ENCODE results near the gene TEDC1. TPM values are rescaled to one million over a fixed set of nuclear protein-coding genes. Genes with fewer than 3 reads are reported as not detected.

Gene TEDC1
- total RNA-seq, 4 donors from 2014 or later: 2.8 to 16.9 (median 5.4) TPM

DNA sequence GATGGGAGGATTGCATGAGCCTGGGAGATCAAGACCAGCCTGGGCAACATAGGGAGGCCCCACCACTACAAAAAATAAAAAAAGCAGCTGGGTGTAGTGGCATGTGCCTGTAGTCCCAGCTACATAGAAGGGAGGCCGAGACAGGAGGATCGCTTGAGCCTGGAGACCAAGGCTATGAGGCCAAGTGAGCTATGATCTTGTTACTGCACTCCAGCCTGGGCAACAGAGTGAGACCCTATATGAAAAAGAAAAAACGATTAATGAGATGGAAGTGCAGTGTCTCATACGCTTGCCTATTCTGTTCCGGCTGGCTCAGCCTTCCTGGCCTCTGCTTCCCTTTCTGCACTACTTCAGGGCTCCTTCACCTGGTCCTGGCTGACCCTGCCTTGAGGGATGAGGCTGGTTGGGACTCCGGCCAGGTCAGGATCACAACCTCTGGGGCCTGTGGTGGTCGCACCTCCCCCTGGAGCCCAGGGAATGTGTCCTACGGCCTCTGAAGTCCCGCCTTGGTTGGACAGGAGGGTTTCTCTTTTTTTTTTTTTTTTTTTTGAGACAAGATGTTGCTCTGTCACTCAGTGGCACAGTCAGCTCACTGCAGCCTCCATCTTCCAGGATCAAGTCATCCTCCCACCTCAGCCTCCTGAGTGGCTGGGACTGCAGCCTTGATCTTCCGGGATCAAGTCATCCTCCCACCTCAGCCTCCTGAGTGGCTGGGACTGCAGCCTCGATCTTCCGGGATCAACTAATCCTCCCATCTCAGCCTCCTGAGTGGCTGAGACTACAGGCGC, 10.7 kb downstream of the TEDC1 start:
- WGBS, 2 donors: 83 to 87% methylated on average over 13 of the region's 13 CpGs
- DNase-seq (ENCODE audit: low spot score in 2 of 2): peak in 1 of 2 donors; percentile 84

DNA sequence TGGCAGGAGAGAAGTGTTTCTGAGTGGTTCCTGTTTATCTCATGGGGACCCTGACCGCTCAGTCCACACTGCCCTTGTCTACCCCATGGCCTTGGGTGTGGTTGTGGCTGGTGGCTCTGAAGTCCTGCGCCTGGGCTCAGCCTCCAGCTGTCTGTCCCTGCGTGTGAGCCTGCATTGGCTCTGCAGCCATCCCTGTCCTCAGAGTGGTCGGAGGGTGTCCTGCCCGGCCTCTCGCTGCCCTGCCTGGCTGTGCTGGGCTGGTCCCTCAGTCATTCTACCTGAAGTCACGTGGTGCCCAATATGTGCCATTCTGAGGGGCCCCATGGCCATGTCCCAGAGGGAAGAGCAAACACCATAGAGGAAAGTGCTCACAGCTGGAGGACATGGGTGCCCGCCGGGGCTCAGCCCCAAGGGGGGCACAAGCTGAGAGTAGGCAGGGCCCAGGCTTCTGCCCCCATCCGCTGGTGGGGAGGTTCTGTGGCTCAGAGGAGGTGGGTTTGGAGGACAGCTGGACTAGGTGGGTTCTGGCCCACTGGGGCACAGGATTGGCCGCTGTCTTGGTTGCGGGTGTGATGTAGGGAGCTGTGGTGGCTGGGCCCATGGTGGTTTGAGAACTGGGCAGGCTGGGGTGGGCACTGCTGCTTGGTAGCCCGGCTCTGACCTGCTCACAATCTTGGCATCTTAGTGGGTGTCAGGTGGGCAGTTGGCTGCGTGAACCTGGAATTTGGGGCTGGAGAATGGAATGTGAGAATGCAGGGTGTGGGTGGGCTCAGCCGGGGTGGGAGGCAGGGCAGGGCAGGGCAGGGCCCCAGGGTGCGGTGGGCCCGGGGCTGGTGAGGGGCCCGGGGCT, 11.6 kb downstream of the TEDC1 start:
- no peak for TF ChIP-seq POLR2A (IDR thresholded peaks at IDR 0.05)
- TF ChIP-seq, protein P1, sequence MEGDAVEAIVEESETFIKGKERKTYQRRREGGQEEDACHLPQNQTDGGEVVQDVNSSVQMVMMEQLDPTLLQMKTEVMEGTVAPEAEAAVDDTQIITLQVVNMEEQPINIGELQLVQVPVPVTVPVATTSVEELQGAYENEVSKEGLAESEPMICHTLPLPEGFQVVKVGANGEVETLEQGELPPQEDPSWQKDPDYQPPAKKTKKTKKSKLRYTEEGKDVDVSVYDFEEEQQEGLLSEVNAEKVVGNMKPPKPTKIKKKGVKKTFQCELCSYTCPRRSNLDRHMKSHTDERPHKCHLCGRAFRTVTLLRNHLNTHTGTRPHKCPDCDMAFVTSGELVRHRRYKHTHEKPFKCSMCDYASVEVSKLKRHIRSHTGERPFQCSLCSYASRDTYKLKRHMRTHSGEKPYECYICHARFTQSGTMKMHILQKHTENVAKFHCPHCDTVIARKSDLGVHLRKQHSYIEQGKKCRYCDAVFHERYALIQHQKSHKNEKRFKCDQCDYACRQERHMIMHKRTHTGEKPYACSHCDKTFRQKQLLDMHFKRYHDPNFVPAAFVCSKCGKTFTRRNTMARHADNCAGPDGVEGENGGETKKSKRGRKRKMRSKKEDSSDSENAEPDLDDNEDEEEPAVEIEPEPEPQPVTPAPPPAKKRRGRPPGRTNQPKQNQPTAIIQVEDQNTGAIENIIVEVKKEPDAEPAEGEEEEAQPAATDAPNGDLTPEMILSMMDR (IDR thresholded peaks at IDR 0.05): no peak
- H3K4me3 ChIP-seq (ENCODE audit: low read depth, poor library complexity, severe bottlenecking): no peak overlapping the region
- DNase-seq (ENCODE audit: low spot score in 2 of 2): no peak
- 72 to 79% methylated on average over 13 to 14 of the region's 18 CpGs for WGBS, 2 donors
- intact Hi-C loops (cut with DNase I; ENCODE audit: low total_unique reads): no loop called here

More for the DNA sequence above, 10.7 kb downstream of the TEDC1 start:
- TF ChIP-seq, protein P1 (IDR thresholded peaks at IDR 0.05): no peak
- no peak for TF ChIP-seq POLR2A (IDR thresholded peaks at IDR 0.05)
- intact Hi-C loops (cut with DNase I; ENCODE audit: low total_unique reads): no loop called here
- H3K4me3 ChIP-seq (ENCODE audit: low read depth, poor library complexity, severe bottlenecking): no peak overlapping the region

DNA sequence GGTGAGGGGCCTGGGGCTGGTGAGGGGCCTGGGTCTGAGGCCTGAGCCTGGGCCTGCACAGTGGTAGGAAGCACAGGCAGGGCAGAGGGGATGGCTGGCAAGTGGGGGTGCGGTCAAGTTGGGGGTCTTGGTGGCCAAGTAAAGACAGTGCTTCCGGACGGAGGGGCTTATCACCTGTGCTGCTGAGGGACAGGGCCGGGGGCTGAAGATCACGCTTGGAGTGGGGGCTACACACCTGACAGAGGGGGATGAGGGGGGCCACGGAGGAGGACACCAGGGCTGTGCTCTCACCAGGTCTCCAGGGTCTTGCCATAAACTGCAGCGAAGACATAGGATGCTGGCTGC, 12.2 kb downstream of the TEDC1 start:
- no peak for DNase-seq (ENCODE audit: low spot score in 2 of 2)
- WGBS, 2 donors: 82 to 86% methylated on average over 7 of the region's 7 CpGs
- TF ChIP-seq POLR2A (IDR thresholded peaks at IDR 0.05): no peak
- H3K4me3 ChIP-seq (ENCODE audit: low read depth, poor library complexity, severe bottlenecking): no peak overlapping the region
- intact Hi-C loops (cut with DNase I; ENCODE audit: low total_unique reads): no loop called here

DNA sequence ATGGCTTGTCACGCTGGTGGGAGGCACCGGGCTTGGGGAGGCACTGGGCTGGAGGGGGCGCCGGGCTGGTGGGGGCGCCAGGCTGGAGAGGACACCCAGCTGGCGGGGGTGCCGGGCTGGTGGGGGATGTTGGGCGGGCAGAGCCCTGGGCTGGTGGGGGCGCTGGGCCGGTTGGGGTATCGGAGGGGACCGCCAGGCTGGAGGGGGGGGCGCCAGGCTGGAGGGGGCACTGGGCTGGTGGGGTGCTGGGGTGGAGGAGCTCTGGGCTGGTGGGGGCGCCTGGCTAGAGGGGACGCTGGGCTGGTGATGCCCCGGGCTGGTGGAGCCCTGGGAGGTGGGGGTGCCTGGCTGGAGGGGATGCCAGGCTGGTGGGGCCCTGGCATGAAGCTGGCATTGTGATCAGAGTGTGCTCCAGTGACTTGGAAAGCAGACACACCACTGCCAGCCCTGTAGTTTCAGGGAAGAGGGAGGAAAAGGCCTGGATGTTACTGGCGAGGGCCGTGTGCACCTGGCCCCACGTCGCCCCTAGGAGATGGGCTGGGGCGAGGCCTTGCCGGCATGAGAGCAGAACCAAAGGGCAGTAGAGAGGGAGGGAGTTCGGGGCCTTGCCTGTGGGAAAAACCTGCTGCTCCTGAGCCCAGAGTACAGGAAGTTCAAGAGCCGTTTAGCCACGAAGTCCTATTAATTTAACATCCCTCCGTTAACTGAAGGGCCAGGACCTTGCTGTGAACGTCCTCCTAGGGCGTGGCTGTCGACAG, 13.1 kb downstream of the TEDC1 start:
- TF ChIP-seq POLR2A (IDR thresholded peaks at IDR 0.05): no peak
- TF ChIP-seq, protein P1 (IDR thresholded peaks at IDR 0.05): no peak
- 58 to 73% methylated on average over 26 to 29 of the region's 29 CpGs for WGBS, 2 donors
- intact Hi-C loops (cut with DNase I; ENCODE audit: low total_unique reads): no loop called here
- no peak overlapping the region for H3K4me3 ChIP-seq (ENCODE audit: low read depth, poor library complexity, severe bottlenecking)
- no peak for DNase-seq (ENCODE audit: low spot score in 2 of 2)

DNA sequence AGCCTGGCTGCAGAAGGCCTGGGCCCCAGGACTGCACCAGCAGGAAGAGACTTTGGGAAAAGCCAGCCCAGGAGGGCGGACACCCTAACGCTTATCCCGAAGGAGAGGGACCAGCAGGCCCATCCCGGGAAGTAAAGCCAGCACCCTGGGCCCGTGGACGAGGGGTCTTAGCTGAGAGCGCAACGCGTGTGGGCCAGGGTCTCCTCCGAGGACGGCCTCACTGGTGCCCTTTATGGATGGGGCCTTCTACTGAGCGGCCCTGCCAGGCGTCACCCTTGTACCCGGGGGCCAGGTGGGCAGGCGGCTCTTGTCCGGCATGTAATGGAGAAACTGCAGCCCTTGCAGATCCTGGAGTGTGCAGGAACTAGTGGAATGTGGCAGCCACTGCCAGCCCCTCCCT, 14.1 kb downstream of the TEDC1 start:
- no peak for DNase-seq (ENCODE audit: low spot score in 2 of 2)
- 75 to 93% methylated on average over 4 to 16 of the region's 16 CpGs for WGBS, 2 donors
- intact Hi-C loops (cut with DNase I; ENCODE audit: low total_unique reads): no loop called here
- TF ChIP-seq, protein P1 (IDR thresholded peaks at IDR 0.05): no peak
- TF ChIP-seq POLR2A (IDR thresholded peaks at IDR 0.05): no peak
- no peak overlapping the region for H3K4me3 ChIP-seq (ENCODE audit: low read depth, poor library complexity, severe bottlenecking)

DNA sequence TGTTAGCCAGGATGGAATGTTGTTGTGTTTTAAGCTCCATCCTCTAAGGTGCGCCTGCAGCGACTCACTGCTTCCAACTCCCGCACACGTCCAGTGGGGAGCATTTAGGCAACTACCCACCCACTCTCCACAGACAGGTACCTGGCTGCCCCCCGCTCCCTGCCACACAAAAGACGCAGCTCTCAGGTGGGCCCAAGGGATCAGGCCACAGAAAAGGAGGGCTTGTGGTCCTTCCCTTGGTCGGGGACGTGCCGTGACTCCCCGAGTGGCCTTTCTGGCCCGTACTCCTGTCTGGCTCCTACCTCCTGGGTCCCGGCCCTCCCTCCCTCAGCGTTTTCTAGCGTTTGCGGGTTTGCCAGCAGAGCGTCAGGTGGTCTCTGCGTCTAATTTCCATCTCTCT, 16.2 kb downstream of the TEDC1 start:
- intact Hi-C loops (cut with DNase I; ENCODE audit: low total_unique reads): no loop called here
- TF ChIP-seq, protein P1 (IDR thresholded peaks at IDR 0.05): no peak
- no peak for TF ChIP-seq POLR2A (IDR thresholded peaks at IDR 0.05)
- no peak for DNase-seq (ENCODE audit: low spot score in 2 of 2)
- H3K4me3 ChIP-seq (ENCODE audit: low read depth, poor library complexity, severe bottlenecking): no peak overlapping the region
- whole genome bisulfite sequencing, 2 donors: 74 to 80% methylated on average over 17 of the region's 17 CpGs

Measured in lower leg skin (tissue), 4 donors.